UCSD-AML1 (cell line): ENCODE measurements around the gene MAML3.

Source experiments
- DNase-seq: peaks from one replicate; lab custom pipeline; 2025; ENCODE audit not compliant: unreplicated experiment; lab: John Stamatoyannopoulos, UW

MAML3 gene

DNA sequence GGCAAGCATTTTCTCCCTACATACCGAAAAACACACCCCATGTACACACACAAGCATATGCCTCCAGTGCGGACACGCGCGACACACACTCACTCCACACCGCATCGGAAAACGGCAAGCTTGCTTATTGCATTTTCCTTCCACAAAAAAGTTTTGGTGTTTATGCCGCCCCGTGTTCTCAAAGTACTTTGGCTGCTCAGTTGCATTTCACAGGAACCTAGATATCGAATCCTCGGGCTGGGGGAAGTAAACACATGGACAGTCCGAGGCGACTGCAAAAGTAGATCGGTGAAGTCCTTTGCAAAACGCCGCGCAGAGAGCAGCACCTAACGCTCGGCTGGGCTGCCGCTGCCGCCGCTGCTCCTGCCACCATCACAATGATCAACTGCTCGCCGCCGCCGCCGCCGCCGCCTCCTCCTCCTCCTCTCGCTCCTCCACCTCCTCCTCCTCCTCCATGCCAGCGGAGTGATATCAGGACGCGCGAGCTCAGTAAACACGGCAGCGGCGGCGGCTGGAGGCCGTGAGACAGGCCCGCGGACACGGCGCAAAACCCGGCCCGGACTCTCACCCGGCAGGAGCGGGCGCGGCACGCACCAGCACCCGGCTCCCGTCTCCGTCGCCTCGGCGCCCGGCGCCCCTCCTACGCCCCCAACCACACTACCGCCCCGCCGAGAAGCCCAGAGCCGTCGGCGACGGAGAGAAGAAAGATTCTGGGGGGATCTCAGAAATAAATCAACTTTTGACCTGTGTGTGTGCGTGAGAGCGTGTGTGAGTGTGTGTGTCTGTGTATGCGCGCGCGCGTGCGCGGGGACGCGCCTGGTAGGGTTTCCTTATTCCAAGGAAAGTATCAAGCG, at the start of gene MAML3:
Gene MAML3, minus strand, starts transcription at position 467 of the 854 bp plus-strand sequence. CDS start 857 bp downstream, outside the sequence.
- peak; percentile 95 for DNase-seq

DNA sequence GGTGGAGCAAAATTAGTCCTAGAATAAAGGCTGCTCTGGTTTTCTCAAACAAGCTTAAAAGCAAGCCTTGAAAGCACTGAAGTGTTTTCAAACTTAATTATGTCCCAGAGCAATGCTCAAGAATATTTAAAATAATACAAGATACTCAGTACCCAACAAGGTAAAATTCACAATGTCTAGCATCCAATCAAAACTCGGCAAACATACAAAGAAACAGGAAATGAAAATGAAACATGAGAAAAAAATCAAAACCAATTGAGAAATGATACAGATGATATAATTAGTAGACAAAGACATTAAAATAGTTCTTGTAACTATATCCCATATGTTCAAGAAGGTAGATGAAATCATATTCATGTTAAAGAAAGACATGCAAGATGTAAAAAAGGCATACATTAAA, 45.0 kb upstream of the MAML3 start:
- no peak for DNase-seq

DNA sequence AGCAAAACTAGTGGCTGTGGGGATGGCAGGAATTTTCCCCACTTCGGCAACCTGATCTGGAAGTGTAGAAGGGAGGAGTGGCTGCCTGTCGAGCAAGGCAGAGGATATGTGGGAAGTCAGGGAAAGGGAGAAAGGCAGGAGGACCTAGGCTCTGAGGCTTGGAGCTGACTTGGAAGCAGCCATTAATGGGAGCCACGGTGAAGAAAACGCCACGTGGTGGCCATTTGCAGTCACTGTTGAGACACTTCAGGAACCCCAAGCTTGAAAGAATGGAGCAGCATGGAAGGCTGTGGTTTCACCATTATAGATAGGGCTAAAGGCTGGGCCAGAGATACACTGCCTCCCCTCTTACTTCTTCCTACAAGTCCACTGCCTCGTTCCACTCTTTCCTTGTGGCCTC, 41.8 kb upstream of the MAML3 start:
- no peak for DNase-seq

DNA sequence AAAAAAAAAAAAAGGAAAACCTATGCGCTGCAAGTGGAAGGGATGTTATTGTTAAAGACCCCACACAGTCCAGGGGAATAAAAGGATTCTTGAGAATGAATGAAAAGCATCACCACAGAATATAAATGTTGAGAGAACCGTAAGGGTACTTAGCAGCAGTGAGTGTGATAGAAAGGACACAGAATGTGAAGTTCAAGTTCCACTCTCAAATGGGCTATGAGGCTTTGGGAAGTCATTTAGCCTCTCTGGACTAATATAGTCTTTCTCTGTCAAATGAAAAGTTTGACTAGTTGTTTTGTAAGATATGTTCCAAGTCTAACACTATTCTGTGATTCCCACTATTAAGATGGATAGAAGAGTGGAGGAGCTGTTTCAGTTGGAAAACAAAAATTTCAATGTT, 35.8 kb upstream of the MAML3 start:
- DNase-seq = no peak

DNA sequence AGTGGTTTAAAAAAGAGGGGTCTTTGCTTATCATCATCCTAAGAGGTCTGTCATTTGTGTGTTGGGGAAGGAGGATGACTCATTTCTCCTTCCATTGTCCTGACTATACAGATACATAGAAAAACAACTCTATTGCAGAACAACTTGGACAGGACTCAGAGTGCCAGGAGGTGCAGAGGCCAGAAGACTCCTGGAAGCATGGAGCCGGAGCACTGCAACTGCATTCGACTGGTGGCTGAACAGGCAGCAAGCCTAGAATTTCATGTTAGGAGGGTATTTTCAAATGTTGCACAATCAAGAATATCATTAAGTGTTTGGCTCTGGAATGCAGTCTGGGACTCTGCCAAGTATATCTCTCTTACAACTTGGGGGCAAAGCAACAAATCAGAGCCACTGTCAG, 35.0 kb upstream of the MAML3 start:
- DNase-seq = no peak

DNA sequence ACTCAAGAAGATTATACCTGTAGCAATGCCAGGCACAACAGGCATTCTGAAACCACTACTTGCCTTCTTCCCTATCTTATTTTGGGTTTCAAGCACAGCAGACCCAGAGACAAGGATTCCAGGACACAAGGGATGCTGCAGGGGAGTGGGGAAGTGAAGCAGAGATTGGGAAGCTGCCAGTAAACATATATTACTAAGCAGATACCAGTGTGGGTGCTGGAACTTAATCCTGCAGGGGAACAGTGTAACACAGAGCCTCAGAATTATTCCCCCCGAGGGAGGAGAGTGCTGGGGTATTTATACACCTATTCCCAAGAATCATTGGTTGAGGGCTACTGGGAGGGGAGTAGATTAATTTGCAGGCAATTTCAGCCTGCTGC, 33.3 kb upstream of the MAML3 start:
- DNase-seq = no peak

DNA sequence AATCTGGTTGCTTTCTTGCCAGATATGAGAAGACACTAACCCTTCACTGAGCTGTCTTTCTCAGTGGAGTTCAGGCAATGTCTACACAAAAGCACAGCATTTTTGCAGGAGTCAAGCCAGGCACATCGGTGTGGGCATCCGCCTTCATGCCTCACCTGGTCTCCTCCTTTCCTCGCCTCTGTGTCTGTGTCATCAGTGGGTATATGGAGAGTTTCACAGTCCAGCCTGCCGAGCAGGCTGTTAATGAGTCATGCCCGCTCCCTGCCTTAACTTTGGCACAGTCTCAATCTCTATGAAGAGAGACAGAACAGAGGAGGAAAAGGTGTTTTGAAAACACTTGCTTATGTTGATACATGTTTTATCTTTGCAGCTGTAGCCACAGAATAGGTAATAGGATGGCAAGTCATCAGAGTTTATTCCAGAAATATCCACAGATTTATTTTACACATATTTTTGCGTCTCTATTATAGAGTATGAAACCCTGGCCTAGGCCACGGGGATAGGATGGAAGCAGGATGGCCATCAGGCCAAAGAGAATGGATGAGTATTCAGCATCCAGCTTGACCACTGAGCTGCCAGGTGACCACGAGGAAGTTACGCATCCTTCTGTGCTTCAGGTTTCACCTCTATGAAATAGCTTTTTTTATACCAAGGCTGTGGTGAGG, 32.8 kb upstream of the MAML3 start:
- no peak for DNase-seq

DNA sequence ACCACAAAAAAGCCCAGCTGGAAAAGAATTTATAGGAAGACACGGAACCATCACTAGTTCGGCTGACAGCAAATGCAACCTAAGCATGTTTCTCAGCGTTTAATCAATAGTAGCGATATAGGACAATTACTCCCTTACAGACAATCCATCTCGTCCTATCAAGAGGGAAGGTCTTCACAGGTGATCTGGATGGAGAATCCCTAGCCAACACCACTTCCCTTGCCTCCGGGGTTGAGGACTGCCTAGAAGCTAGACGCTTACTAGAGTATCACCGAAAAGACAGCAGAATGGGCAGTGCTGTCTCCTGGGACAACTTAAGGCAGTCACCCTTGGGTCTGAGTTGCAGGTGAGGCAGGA, 32.1 kb upstream of the MAML3 start:
- no peak for DNase-seq

DNA sequence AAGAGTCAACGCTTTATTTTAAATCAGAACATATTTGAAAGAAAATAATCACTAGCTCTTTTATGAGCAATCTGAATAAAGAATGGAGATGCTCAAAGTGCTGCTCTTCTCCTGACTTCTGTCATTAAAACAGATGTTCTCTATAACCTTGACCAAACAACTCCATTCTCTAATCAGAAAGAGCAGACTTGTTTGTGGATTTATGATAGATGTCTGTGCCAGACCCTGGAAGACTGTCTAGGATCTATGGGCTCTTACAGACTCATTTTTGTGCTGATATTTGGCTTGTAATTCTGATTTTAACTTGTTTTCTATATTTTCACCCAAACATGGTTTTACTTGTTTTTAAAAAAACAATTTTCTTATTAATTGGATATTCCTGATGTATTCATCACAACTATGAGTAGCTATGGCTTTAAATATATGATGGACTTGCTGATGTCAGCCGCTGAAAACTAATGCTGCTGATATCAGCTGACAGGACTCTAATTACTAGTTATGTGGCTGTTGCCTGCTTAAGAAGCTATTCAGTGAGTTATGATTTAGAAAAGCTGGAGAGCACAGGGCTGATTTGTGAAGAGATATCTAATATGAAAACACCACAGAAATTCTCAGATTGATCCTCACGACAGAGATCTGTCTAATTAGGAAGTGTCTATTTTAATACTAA, 31.6 kb upstream of the MAML3 start:
- no peak for DNase-seq

DNA sequence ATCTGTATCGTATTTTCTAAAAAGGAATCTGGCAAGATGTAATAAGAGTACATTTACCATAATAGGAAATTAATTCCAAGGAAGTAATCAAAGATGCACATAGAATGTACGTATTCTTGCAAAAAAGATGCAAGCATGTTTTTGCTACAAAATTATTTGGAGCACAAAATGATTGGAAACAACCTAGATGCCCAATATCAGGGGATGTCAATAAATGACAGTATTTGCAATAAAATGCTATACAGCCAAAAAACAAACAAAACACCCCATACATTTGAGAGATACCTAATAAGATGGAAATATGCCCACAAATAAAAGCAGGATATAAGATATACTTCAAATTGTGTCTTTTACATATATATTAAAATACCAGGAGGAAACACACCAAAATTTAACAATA, 29.3 kb upstream of the MAML3 start:
- DNase-seq = no peak

DNA sequence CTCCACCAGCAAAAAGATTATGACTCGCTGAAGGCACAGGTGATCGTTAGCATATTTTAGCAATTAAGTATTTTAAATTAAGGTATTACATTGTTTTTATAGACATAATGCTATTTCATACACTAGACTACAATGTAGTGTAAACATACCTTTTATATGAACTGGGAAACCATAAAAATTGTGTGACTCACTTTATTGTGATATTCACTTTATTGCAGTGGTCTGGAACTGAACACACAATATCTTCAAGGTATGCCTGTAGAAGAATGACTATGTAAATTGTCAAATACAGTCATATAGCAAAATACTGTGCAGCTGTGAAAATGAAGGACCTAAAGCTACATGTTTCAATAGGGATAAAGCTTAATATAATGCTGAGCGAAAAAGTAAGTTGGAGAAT, 26.6 kb upstream of the MAML3 start:
- DNase-seq = no peak

DNA sequence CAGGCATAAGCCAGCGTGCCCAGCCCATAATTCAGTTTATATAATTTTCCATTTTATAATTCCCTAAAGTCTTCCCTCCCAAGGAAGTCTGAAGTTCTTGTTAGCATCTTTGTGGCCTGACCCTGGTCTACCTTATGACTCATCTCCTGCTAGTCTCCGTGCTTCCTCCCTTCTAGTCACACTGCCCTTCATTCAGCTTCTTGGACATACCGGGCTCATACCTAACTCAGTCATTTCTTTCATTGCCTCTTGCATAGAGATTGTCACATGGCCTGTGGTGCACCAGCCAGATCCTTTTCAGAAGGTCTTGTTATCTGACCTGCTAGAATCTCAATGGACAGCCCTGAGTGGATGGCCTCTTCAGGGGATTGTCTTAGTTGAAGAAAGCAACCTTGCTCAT, 22.8 kb upstream of the MAML3 start:
- DNase-seq = no peak

DNA sequence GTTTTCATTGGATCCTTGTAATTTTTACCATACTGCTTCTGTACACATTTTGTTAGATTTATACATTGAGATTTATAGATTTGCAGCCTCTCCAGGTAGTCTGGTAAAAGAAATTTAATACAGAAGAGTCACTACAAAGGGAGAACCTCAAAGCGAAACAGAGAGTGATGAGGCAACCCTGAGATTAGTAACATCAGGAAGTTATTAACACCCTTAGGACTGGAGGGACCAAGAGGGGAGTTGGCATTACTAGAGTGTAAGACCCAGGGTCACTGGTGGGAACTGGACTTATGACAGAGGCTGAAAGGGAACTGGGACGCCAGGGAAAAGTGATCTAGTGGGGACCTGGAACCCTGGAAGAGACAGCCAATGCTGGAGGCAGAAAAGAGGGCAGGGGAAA, 20.6 kb upstream of the MAML3 start:
- no peak for DNase-seq

DNA sequence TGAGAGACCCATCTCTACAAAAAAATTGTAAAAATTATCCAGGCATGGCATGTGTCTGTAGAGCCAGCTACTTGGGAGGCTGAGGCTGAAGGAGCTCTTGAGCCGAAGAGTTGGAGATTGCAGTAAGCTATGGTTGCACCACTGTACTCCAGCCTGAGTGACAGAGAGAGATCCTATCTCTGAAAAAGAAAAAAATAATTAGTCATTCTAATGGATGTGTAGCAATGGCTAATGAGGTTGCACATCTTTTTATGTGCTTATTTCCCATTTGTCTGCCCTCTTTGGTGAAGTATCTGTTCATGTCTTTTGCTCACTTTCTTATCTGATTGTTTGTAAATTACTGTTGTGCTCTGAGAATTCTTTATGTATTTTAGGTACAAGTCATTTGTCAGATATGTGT, 19.0 kb upstream of the MAML3 start:
- DNase-seq = no peak

DNA sequence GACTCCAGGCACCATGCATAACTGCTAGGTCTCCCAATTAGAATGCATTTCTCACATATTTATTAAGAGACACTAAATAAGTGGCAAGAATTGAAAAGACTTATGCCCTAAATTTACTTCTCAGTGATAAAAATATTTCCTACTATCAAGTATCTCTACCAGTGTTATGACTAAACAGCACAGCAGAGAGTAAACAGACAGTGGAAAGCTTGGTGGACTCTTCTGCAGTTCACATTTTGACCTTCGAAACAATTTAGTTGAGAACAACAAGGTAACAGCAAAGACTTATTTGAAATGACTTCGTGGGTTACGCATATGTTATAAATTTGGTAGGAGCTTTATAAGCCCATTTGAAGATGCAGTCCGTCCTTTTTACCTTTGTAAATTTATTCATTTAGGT, 16.3 kb upstream of the MAML3 start:
- DNase-seq = no peak

DNA sequence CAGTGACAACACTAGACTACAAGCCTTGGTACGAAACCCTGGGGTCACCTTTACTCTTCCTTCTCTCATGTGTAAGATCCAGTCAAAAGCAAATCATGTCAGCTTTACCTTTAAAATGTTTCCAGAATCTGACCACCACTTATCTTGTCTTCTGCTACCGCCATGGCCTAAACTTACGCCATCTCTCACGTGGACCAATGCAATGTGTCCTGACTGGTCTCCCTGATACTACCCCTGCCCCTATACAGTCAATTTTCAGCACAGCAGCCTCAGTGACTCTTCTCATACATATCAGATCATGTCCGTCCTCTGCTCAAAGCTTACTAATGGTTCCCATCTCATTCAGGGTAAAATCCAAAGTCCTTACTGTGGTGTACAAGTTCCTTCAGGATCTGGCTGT, 15.0 kb upstream of the MAML3 start:
- DNase-seq = no peak

DNA sequence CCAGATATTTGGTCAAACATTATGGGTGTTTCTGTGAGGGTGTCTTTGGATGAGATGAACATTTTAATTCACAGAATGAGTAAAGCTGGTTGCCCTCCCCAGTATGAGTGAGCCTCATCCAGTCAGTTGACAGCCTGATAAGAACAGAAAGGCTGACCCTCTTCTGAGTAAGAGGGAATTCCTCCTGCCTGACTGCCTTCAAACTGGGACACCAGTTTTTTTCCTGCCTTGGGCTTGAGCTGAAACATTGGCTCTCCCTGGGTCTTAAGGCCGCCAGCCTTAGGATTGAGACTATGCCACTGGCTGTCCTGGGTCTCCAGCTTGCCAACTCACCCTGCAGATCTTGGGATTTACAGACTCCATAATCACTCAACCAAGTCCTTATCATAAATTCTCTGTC, 14.5 kb upstream of the MAML3 start:
- no peak for DNase-seq

DNA sequence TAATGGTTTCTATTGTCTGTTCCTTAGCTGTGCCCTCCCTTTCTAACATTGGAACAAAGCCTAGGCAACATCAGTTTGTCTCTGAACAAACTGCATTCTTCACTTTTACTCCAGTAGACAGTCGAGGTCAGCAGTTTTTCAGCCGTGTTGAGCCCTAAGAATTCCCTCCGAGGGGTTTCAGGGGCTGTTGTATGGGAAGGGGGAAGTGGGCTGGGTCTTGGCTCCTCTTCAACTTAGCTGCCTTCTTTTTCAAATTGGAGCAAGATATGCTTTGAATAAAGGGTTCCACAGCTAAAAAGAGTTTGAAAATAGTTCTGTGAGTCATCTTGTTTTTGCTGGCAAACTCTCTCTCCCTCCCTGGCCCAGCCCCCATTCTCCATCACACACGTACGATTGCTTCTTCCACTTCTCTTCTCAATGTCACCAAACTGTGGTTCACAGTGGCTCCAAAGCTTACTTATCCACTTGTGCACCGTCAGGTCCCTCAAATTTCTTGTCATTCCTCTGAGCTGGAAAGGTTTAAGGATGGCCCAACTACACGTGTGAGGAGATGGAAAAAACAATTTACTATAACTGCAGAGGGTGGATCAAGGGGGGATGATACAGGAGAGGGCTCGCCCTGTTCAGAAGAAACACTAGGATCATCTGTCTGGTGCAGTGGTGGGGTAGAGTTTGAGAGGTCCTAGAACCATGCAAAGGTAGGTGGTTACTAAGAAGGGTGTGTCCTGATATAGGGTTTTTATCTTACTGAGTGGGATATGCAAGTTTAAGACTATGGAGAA, 9.2 kb upstream of the MAML3 start:
- DNase-seq = no peak

DNA sequence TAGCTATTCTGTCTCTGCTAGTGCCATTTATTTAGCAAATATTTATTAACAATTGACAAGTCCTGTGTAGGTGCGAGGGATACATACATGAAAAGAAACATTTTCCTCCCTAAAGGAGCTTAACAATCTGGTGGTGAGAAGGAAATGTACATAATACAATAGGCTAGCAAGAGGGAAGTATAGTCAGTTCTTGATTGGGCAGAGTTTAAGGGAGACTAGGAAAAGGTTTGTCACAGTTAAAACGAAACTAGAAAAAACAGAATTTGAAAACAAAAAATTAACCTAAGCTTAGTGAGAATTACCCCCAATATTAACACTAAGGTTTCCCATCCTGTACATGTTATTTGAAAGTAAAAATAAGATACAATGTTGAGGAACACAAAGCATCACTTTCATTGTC, 8.6 kb upstream of the MAML3 start:
- no peak for DNase-seq

DNA sequence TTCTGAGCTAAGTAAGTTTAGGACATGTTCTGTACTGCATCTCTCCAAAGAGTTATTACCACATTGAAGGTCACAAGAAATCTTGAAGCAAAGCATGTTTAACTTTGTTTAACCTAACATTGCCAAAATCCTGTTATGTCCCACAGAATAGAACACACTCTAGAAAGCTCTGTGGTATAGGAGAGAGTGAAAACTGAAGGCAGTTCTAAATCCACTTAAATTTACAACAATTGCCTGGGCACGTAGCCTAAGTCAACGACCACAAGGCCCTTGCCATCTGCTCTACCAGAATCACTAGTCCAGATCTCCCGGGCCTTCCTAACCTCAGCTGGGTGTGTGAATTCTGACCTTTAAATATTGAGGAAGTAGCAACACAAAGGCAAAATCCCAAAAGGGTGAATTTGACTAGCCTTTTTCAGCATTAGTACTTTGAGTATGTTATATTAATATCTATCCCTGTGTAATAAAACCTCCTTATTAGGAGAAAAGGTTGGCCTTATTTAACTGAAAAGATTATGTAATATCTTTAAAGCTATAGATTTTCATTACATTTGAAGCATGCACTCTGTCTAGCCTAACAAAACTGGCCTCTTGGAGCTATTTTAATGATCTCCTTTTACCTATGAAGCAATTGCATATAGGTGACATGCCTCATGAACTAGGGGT, 4.5 kb upstream of the MAML3 start:
- peak; percentile 32 for DNase-seq

DNA sequence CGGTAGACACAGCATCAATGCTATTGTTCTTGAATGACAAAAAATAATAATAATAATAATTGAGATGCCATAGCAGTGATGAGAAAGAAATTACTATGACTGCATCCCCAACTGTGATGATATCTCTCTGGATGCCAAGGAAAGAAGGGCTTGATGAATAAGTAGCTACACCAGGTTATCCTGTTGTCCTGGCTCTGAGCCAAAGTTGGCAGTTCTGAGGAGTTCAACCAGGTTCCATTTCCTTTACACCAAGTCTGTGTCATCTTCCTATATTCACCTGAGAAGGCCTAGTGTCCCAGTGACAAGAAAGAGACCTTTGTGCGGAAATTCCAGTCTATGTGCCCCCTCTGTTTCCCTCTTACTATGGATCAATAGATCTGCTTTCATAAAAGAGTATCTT, 3.4 kb upstream of the MAML3 start:
- DNase-seq = no peak
